Karpas-422 (cell line): ENCODE measurements around the gene RAC3. TPM values are rescaled to one million over a fixed set of nuclear protein-coding genes. Genes with fewer than 3 reads are reported as not detected.
"Not testable (repeated sequence)": the region's sequence is repeated elsewhere in the genome, so short reads cannot be mapped to it uniquely, and the experiment has no call there.

ENCODE experiments used
- DNase-seq: peaks from one replicate; pipeline ENCODE4 v3.0.0-alpha.2; 2015
- H2AFZ ChIP-seq: fragments of 200-600 bp; sonication (generic); 2 replicates; pipeline ENCODE4 v1.6.1; 2014; ENCODE audit warnings: antibody characterized with exemption, low read length, mixed read lengths
- H3K27ac ChIP-seq: fragments of 200-600 bp; sonication (generic); 2 replicates; pipeline ENCODE4 v1.5.1; 2014; ENCODE audit warnings: mild to moderate bottlenecking, low read length, moderate library complexity
- H3K27me3 ChIP-seq: fragments of 200-600 bp; sonication (generic); 2 replicates; pipeline ENCODE4 v1.6.1; 2014; ENCODE audit warnings: low read length, mixed read lengths
- H3K36me3 ChIP-seq: fragments of 200-600 bp; sonication (generic); 2 replicates; pipeline ENCODE4 v1.6.1; 2014; ENCODE audit warnings: low read length, mixed read lengths; ENCODE audit not compliant: insufficient read depth
- H3K4me1 ChIP-seq: fragments of 200-600 bp; sonication (generic); 2 replicates; pipeline ENCODE4 v1.6.1; 2014; ENCODE audit warnings: mild to moderate bottlenecking, low read length, mixed read lengths
- H3K4me2 ChIP-seq: fragments of 200-600 bp; sonication (generic); 2 replicates; pipeline ENCODE4 v1.6.1; 2014; ENCODE audit warnings: low read length, low read depth, mild to moderate bottlenecking; ENCODE audit not compliant: poor library complexity, severe bottlenecking
- H3K4me3 ChIP-seq: fragments of 200-600 bp; sonication (generic); 2 replicates; pipeline ENCODE4 v1.5.1; 2014; ENCODE audit warnings: mild to moderate bottlenecking, antibody characterized with exemption, low read length, mixed read lengths
- H3K79me2 ChIP-seq: fragments of 200-600 bp; sonication (generic); 2 replicates; pipeline ENCODE4 v1.6.1; 2014; ENCODE audit warnings: mild to moderate bottlenecking, low read length, mixed read lengths
- H3K9ac ChIP-seq: fragments of 200-600 bp; sonication (generic); 2 replicates; pipeline ENCODE4 v1.6.0; 2014; ENCODE audit warnings: low read length
- H3K9me2 ChIP-seq: fragments of 200-600 bp; sonication (generic), shearing (Covaris generic); replicated peaks from 2 replicates; pipeline ENCODE4 v1.6.0; 2014; ENCODE audit warnings: mild to moderate bottlenecking, low read length, moderate library complexity; ENCODE audit not compliant: insufficient read depth
- H3K9me3 ChIP-seq: fragments of 300-700, 200-600 bp; sonication (generic); 2 replicates; pipeline ENCODE4 v1.6.1; 2014; ENCODE audit warnings: low read length, mixed read lengths
- H4K20me1 ChIP-seq: fragments of 200-600 bp; sonication (generic); 2 replicates; pipeline ENCODE4 v1.6.1; 2014; ENCODE audit warnings: mild to moderate bottlenecking, antibody characterized with exemption, low read length, low read depth; ENCODE audit not compliant: insufficient read depth
- total RNA-seq: library from RNA; depleted of rRNA; stranded (reverse); fragments of >200 nt; shearing (Covaris generic); gene quantifications from 2 replicates; pipeline ENCODE4 v1.2.3, GENCODE V29; 2014; ENCODE audit warnings: low replicate concordance

Gene RAC3
- total RNA-seq, 1 experiment from 2014 or later: 9.7 TPM

- H3K9me2 ChIP-seq, H3K9ac ChIP-seq, H2AFZ ChIP-seq, H3K4me3 ChIP-seq, DNase-seq, H3K27ac ChIP-seq, H3K4me2 ChIP-seq, H3K9me3 ChIP-seq, H3K27me3 ChIP-seq, H3K36me3 ChIP-seq, H4K20me1 ChIP-seq: not testable (repeated sequence)
- peaks cover 17% of the 10 kb centered on the region for H3K4me1 ChIP-seq
- peaks cover 11% of the 10 kb centered on the region for H3K79me2 ChIP-seq
Measured at GRCh38 chr17:82038796-82039409, 7.4 kb downstream of the RAC3 start.

- H3K4me2 ChIP-seq: no peak overlapping the region
Measured at GRCh38 chr17:82039695-82040299, 8.3 kb downstream of the RAC3 start.

GRCh38 chr17:82041144-82041814, 9.8 kb downstream of the RAC3 start:
- H3K27me3 ChIP-seq: no peaks in the 10 kb centered on the region
- H3K9me3 ChIP-seq: no peaks in the 10 kb centered on the region
- no peak overlapping the region for H3K4me2 ChIP-seq
- H4K20me1 ChIP-seq: 0 out of 2 replicates have a peak, but pooled peaks cover 3% of the 10 kb centered on the region
- H3K27ac ChIP-seq: no peak overlapping the region
- no peak overlapping the region for H3K4me3 ChIP-seq
- H3K9me2 ChIP-seq: no peaks in the 10 kb centered on the region
- no peak overlapping the region for H2AFZ ChIP-seq
- H3K79me2 ChIP-seq: peaks cover 8% of the 10 kb centered on the region
- peaks cover 10% of the 10 kb centered on the region for H3K4me1 ChIP-seq
- no peak for DNase-seq
- no peaks in the 10 kb centered on the region for H3K36me3 ChIP-seq
- H3K9ac ChIP-seq: no peak overlapping the region

More at GRCh38 chr17:82039695-82040299, 8.3 kb downstream of the RAC3 start:
- Histone ChIP-seq H3K79me2 (peaks cover 11% of the 10 kb centered on the region), H3K4me3 (no peak overlapping the region), H3K27me3 (no peaks in the 10 kb centered on the region), H3K4me1 (peaks cover 17% of the 10 kb centered on the region), H4K20me1 (0 out of 2 replicates have a peak, but pooled peaks cover 6% of the 10 kb centered on the region), H3K27ac (no peak overlapping the region), H3K9me2 (no peaks in the 10 kb centered on the region), H3K9ac (no peak overlapping the region), H3K9me3 (no peaks in the 10 kb centered on the region), H3K36me3 (no peaks in the 10 kb centered on the region), H2AFZ (no peak overlapping the region)
- DNase-seq: no peak

- Histone ChIP-seq H3K27ac (no peak overlapping the region), H3K4me1 (peaks cover 4% of the 10 kb centered on the region), H2AFZ (no peak overlapping the region), H3K4me3 (no peak overlapping the region), H3K79me2 (no peaks in the 10 kb centered on the region), H3K36me3 (no peaks in the 10 kb centered on the region), H3K9me2 (no peaks in the 10 kb centered on the region), H4K20me1 (no peaks in the 10 kb centered on the region), H3K27me3 (no peaks in the 10 kb centered on the region), H3K9ac (no peak overlapping the region), H3K9me3 (no peaks in the 10 kb centered on the region), H3K4me2 (no peak overlapping the region)
- no peak for DNase-seq
Measured at GRCh38 chr17:82042649-82043048, 11.2 kb downstream of the RAC3 start.

- H3K4me3 ChIP-seq: no peak overlapping the region
- no peak overlapping the region for H3K9ac ChIP-seq
- no peak overlapping the region for H3K27ac ChIP-seq
- H3K36me3 ChIP-seq: no peaks in the 10 kb centered on the region
- H3K79me2 ChIP-seq: no peaks in the 10 kb centered on the region
- no peaks in the 10 kb centered on the region for H3K9me3 ChIP-seq
- H4K20me1 ChIP-seq: no peaks in the 10 kb centered on the region
- no peak overlapping the region for H3K4me2 ChIP-seq
- no peak for DNase-seq
- H3K9me2 ChIP-seq: no peaks in the 10 kb centered on the region
- no peaks in the 10 kb centered on the region for H3K4me1 ChIP-seq
- H2AFZ ChIP-seq: no peak overlapping the region
- no peaks in the 10 kb centered on the region for H3K27me3 ChIP-seq
Measured at GRCh38 chr17:82043507-82043906, 12.0 kb downstream of the RAC3 start.

GRCh38 chr17:82045936-82046484, 14.5 kb downstream of the RAC3 start:
- Histone ChIP-seq H3K36me3 (no peaks in the 10 kb centered on the region), H3K79me2 (no peaks in the 10 kb centered on the region), H3K4me1 (peaks cover 17% of the 10 kb centered on the region), H2AFZ (no peak overlapping the region), H4K20me1 (no peaks in the 10 kb centered on the region), H3K9ac (no peak overlapping the region), H3K27me3 (no peaks in the 10 kb centered on the region), H3K4me2 (no peak overlapping the region), H3K9me3 (no peaks in the 10 kb centered on the region), H3K9me2 (no peaks in the 10 kb centered on the region), H3K27ac (no peak overlapping the region), H3K4me3 (no peak overlapping the region)
- no peak for DNase-seq

- Histone ChIP-seq H2AFZ (no peak overlapping the region), H3K9me2 (no peaks in the 10 kb centered on the region), H3K4me1 (peaks cover 19% of the 10 kb centered on the region), H3K27ac (no peak overlapping the region), H3K79me2 (no peaks in the 10 kb centered on the region), H3K4me2 (no peak overlapping the region), H3K27me3 (no peaks in the 10 kb centered on the region), H3K4me3 (no peak overlapping the region), H3K9ac (no peak overlapping the region), H4K20me1 (no peaks in the 10 kb centered on the region), H3K9me3 (no peaks in the 10 kb centered on the region), H3K36me3 (no peaks in the 10 kb centered on the region)
- no peak for DNase-seq
Measured at GRCh38 chr17:82046903-82047302, 15.4 kb downstream of the RAC3 start.

GRCh38 chr17:82047379-82047778, 15.9 kb downstream of the RAC3 start:
- Histone ChIP-seq H3K9me2 (no peaks in the 10 kb centered on the region), H3K27me3 (no peaks in the 10 kb centered on the region), H3K9me3 (no peaks in the 10 kb centered on the region), H3K27ac (no peak overlapping the region), H2AFZ (no peak overlapping the region), H3K79me2 (peaks cover 4% of the 10 kb centered on the region), H4K20me1 (peaks cover 3% of the 10 kb centered on the region; the same call in 1 of the 2 replicates), H3K4me2 (no peak overlapping the region), H3K9ac (no peak overlapping the region), H3K36me3 (no peaks in the 10 kb centered on the region), H3K4me3 (no peak overlapping the region), H3K4me1 (peaks cover 19% of the 10 kb centered on the region)
- no peak for DNase-seq
